Globus pallidus (tissue), 1 donor: ENCODE measurements around the gene PLA2G4A.

Experiments
- DNase-seq: peaks from one replicate; pipeline ENCODE4 v3.0.0-alpha.2; 2015; ENCODE audit warnings: low spot score

Gene PLA2G4A

GRCh38 chr1:186828611-186829454 is at the start of gene PLA2G4A:
Gene PLA2G4A, plus strand, starts transcription at chr1:186828949. Its CDS starts 25,406 bp downstream, at chr1:186854355.
- DNase-seq, result peak; percentile 54

- DNase-seq, result no peak
Observed at GRCh38 chr1:186780076-186780475, 48.7 kb upstream of the PLA2G4A start.

GRCh38 chr1:186781730-186782129 is 47.0 kb upstream of the PLA2G4A start:
- DNase-seq, result no peak

GRCh38 chr1:186782791-186783190 is 46.0 kb upstream of the PLA2G4A start:
- DNase-seq, result no peak

GRCh38 chr1:186783193-186783592 is 45.6 kb upstream of the PLA2G4A start:
- no peak for DNase-seq

- DNase-seq, result no peak
Observed at GRCh38 chr1:186785503-186785902, 43.2 kb upstream of the PLA2G4A start.

GRCh38 chr1:186790101-186790500 is 38.6 kb upstream of the PLA2G4A start:
- no peak for DNase-seq

GRCh38 chr1:186792870-186793581 is 35.7 kb upstream of the PLA2G4A start:
- DNase-seq, result no peak

- no peak for DNase-seq
Observed at GRCh38 chr1:186793582-186793927, 35.2 kb upstream of the PLA2G4A start.

- no peak for DNase-seq
Observed at GRCh38 chr1:186798960-186799688, 29.6 kb upstream of the PLA2G4A start.

- DNase-seq, result no peak
Observed at GRCh38 chr1:186799689-186800054, 29.1 kb upstream of the PLA2G4A start.

GRCh38 chr1:186802388-186802787 is 26.4 kb upstream of the PLA2G4A start:
- DNase-seq, result no peak

GRCh38 chr1:186804679-186805078 is 24.1 kb upstream of the PLA2G4A start:
- no peak for DNase-seq

- DNase-seq, result no peak
Observed at GRCh38 chr1:186806477-186806876, 22.3 kb upstream of the PLA2G4A start.

- DNase-seq, result no peak
Observed at GRCh38 chr1:186807163-186807562, 21.6 kb upstream of the PLA2G4A start.

GRCh38 chr1:186811892-186812291 is 16.9 kb upstream of the PLA2G4A start:
- DNase-seq, result no peak

- no peak for DNase-seq
Observed at GRCh38 chr1:186812570-186812969, 16.2 kb upstream of the PLA2G4A start.

GRCh38 chr1:186813420-186813819 is 15.3 kb upstream of the PLA2G4A start:
- DNase-seq, result no peak

GRCh38 chr1:186819126-186819525 is 9.6 kb upstream of the PLA2G4A start:
- no peak for DNase-seq

- DNase-seq, result no peak
Observed at GRCh38 chr1:186819563-186819962, 9.2 kb upstream of the PLA2G4A start.

- DNase-seq, result no peak
Observed at GRCh38 chr1:186829686-186830587, 1.2 kb downstream of the PLA2G4A start.

- DNase-seq, result no peak
Observed at GRCh38 chr1:186831168-186831567, 2.4 kb downstream of the PLA2G4A start.
